Hepatocyte (in vitro differentiated cells): ENCODE measurements around the gene LGALS14.

Source experiments
- CTCF ChIP-seq: fragments of 200-600 bp; sonication (generic); IDR thresholded peaks from 2 replicates; pipeline ENCODE4 v1.5.1; 2016; ENCODE audit warnings: antibody characterized with exemption, mild to moderate bottlenecking; ENCODE audit not compliant: poor library complexity
- EZH2 ChIP-seq: fragments of 200-600 bp; sonication (generic); IDR thresholded peaks from 2 replicates; pipeline ENCODE4 v1.6.1; 2016; ENCODE audit warnings: antibody characterized with exemption, mild to moderate bottlenecking, borderline replicate concordance
- EZH2phosphoT487 ChIP-seq: fragments of 200-600 bp; sonication (generic); IDR thresholded peaks from one replicate; pipeline ENCODE4 v1.6.1; 2018; ENCODE audit warnings: antibody characterized with exemption, mild to moderate bottlenecking, low read depth, moderate library complexity; ENCODE audit not compliant: unreplicated experiment, severe bottlenecking

DNA sequence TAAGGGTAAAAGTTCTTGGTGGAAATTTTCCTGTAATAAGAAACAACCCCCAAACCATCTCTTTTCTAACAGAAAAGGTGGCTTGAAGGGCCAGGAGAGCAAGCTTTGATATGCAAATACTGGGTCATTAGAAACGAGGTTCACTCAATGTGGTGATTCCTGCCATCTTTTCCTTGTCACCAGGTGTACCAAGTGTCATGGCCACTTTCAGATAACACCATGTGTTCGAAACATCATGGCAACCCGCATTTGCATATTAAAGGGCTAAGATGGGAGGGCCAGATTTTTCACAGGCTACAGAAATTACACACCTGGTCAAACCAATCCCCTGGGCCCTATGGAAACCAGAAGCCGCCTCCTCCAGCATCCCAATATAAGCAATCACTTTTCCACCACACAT lies 33.3 kb upstream of the LGALS14 start:
- TF ChIP-seq CTCF (no peak), EZH2 (no peak), EZH2phosphoT487 (no peak)
